Measurements from ENCODE around the gene PPP2R5D. TPM values are rescaled to one million over a fixed set of nuclear protein-coding genes. Genes with fewer than 3 reads are reported as not detected.
"Not testable (repeated sequence)": the region's sequence is repeated elsewhere in the genome, so short reads cannot be mapped to it uniquely, and the experiment has no call there.

PPP2R5D gene
- total and polyA plus RNA-seq, 7 donors, result 26.7 to 41.5 (median 35.5) TPM

- no peaks in the 10 kb centered on the region for H3K4me1 ChIP-seq
- no peaks in the 10 kb centered on the region for H3K27me3 ChIP-seq
- intact Hi-C loops (cut with DNase I), result no loop called here
- H3K27ac ChIP-seq, result no peak overlapping the region
- TF ChIP-seq EP300 (IDR thresholded peaks at IDR 0.05) (no peak), POLR2AphosphoS5 (IDR thresholded peaks at IDR 0.05) (no peak), CTCF (IDR thresholded peaks at IDR 0.05) (no peak), POLR2A (IDR thresholded peaks at IDR 0.05) (no peak)
- H3K9me3 ChIP-seq, result no peaks in the 10 kb centered on the region
- peaks cover 13 to 72% (median 21%) of the 10 kb centered on the region in 4 donors for H3K36me3 ChIP-seq
- no peak for DNase-seq
- H3K4me3 ChIP-seq, result no peak overlapping the region
- WGBS, 2 donors, result 89 to 92% methylated on average over 5 of the region's 5 CpGs
Observed at GRCh38 chr6:43037197-43037596, 52.8 kb downstream of the PPP2R5D start.

GRCh38 chr6:43037706-43038105 lies 53.3 kb downstream of the PPP2R5D start:
- Histone ChIP-seq H3K4me1 (no peaks in the 10 kb centered on the region), H3K36me3 (peaks cover 13 to 72% (median 21%) of the 10 kb centered on the region in 4 donors), H3K4me3 (no peak overlapping the region), H3K9me3 (no peaks in the 10 kb centered on the region), H3K27ac (no peak overlapping the region), H3K27me3 (no peaks in the 10 kb centered on the region)
- TF ChIP-seq POLR2AphosphoS5 (IDR thresholded peaks at IDR 0.05) (no peak), POLR2A (IDR thresholded peaks at IDR 0.05) (no peak), CTCF (IDR thresholded peaks at IDR 0.05) (no peak), EP300 (IDR thresholded peaks at IDR 0.05) (no peak)
- no peak for DNase-seq
- 94 to 95% methylated on average over 9 of the region's 9 CpGs for WGBS, 2 donors
- intact Hi-C loops (cut with DNase I), result no loop called here

- WGBS, 2 donors, result 88 to 91% methylated on average over 9 of the region's 9 CpGs
Observed at GRCh38 chr6:43038727-43039126, 54.4 kb downstream of the PPP2R5D start.

GRCh38 chr6:43040542-43041257 lies 56.3 kb downstream of the PPP2R5D start:
- intact Hi-C loops (cut with DNase I), result no loop called here
- WGBS, 2 donors, result 95 to 96% methylated on average over 18 of the region's 18 CpGs
- Histone ChIP-seq H3K4me3 (no peak overlapping the region), H3K4me1 (no peaks in the 10 kb centered on the region), H3K9me3 (no peaks in the 10 kb centered on the region), H3K36me3 (peaks cover 14 to 77% (median 23%) of the 10 kb centered on the region in 4 donors), H3K27me3 (no peaks in the 10 kb centered on the region), H3K27ac (no peak overlapping the region)
- DNase-seq, result no peak
- TF ChIP-seq POLR2A (IDR thresholded peaks at IDR 0.05) (no peak), POLR2AphosphoS5 (IDR thresholded peaks at IDR 0.05) (no peak), CTCF (IDR thresholded peaks at IDR 0.05) (no peak), EP300 (IDR thresholded peaks at IDR 0.05) (no peak)

More at GRCh38 chr6:43038727-43039126, 54.4 kb downstream of the PPP2R5D start:
- Histone ChIP-seq H3K4me1 (no peaks in the 10 kb centered on the region), H3K27me3 (no peaks in the 10 kb centered on the region), H3K9me3 (no peaks in the 10 kb centered on the region), H3K4me3 (no peak overlapping the region), H3K27ac (no peak overlapping the region), H3K36me3 (peaks cover 14 to 72% (median 27%) of the 10 kb centered on the region in 4 donors)
- intact Hi-C loops (cut with DNase I), result no loop called here
- no peak for TF ChIP-seq POLR2A (IDR thresholded peaks at IDR 0.05)
- no peak for TF ChIP-seq EP300 (IDR thresholded peaks at IDR 0.05)
- TF ChIP-seq POLR2AphosphoS5 (IDR thresholded peaks at IDR 0.05), result no peak
- TF ChIP-seq CTCF (IDR thresholded peaks at IDR 0.05), result no peak
- DNase-seq, result no peak

GRCh38 chr6:43041475-43041874 lies 57.1 kb downstream of the PPP2R5D start:
- H3K36me3 ChIP-seq, result peaks cover 14 to 81% (median 25%) of the 10 kb centered on the region in 4 donors
- H3K27ac ChIP-seq; H3K27me3 ChIP-seq; H3K9me3 ChIP-seq; H3K4me3 ChIP-seq; intact Hi-C loops (cut with DNase I); H3K4me1 ChIP-seq; DNase-seq: not testable (repeated sequence)
- 92 to 97% methylated on average over 8 of the region's 8 CpGs for WGBS, 2 donors

Data from sigmoid colon (tissue), 7 donors.